BLaER1 (cell line): ENCODE data around the gene TRIM14.

Source experiments
- H3K27ac ChIP-seq: shearing (Covaris generic); formaldehyde crosslinking; 2 replicates; pipeline ENCODE4 v1.8.1; 2022
- H3K27me3 ChIP-seq: shearing (Covaris generic); formaldehyde crosslinking; 2 replicates; pipeline ENCODE4 v1.8.1; 2022
- H3K36me3 ChIP-seq: shearing (Covaris generic); formaldehyde crosslinking; 2 replicates; pipeline ENCODE4 v1.8.1; 2022
- H3K4me1 ChIP-seq: shearing (Covaris generic); formaldehyde crosslinking; 2 replicates; pipeline ENCODE4 v1.8.1; 2022
- H3K4me2 ChIP-seq: shearing (Covaris generic); formaldehyde crosslinking; 2 replicates; pipeline ENCODE4 v1.8.1; 2022
- H3K4me3 ChIP-seq: shearing (Covaris generic); formaldehyde crosslinking; 2 replicates; pipeline ENCODE4 v1.8.1; 2022
- H3K9ac ChIP-seq: shearing (Covaris generic); formaldehyde crosslinking; 2 replicates; pipeline ENCODE4 v1.8.1; 2022
- H3K9me3 ChIP-seq: shearing (Covaris generic); formaldehyde crosslinking; 2 replicates; pipeline ENCODE4 v1.8.1; 2022
- H4K20me1 ChIP-seq: shearing (Covaris generic); formaldehyde crosslinking; 2 replicates; pipeline ENCODE4 v1.8.1; 2022
- Cebpa-rat ChIP-seq: shearing (Covaris generic); IDR thresholded peaks from 2 replicates; pipeline ENCODE4 v1.8.1; 2022

The TRIM14 gene

GRCh38 chr9:98154678-98155077, 35.7 kb upstream of the TRIM14 start:
- no peaks in the 10 kb centered on the region for H3K4me1 ChIP-seq
- no peak for TF ChIP-seq Cebpa-rat
- H3K4me2 ChIP-seq, result no peak overlapping the region
- no peak overlapping the region for H3K9ac ChIP-seq
- H3K9me3 ChIP-seq, result no peaks in the 10 kb centered on the region
- no peak overlapping the region for H3K27ac ChIP-seq
- no peaks in the 10 kb centered on the region for H4K20me1 ChIP-seq
- H3K27me3 ChIP-seq, result no peaks in the 10 kb centered on the region
- no peaks in the 10 kb centered on the region for H3K36me3 ChIP-seq
- no peak overlapping the region for H3K4me3 ChIP-seq

DNA sequence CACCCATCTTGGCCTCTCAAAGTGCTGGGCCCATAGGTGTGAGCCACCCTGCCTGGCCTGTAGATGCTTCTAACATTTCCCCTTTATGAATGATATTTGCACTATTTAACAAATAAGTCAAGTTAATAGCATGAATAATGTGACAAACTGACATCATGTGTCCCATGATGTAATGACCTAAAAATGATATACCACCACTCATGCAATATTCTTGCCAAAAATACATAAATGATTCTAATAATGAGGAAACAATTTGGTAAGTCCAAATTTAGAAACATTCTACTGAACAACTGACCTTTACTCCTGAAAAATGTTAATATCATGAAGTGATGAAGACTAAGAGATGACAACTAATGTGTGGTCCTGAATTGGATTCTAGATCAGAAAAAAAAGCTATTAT, 33.5 kb upstream of the TRIM14 start:
- TF ChIP-seq Cebpa-rat, result no peak
- H3K9me3 ChIP-seq, result no peaks in the 10 kb centered on the region
- H3K36me3 ChIP-seq, result no peaks in the 10 kb centered on the region
- H3K27me3 ChIP-seq, result no peaks in the 10 kb centered on the region
- H3K4me3 ChIP-seq, result no peak overlapping the region
- no peak overlapping the region for H3K9ac ChIP-seq
- H3K27ac ChIP-seq, result no peak overlapping the region
- H3K4me2 ChIP-seq, result no peak overlapping the region
- H3K4me1 ChIP-seq, result no peaks in the 10 kb centered on the region
- no peaks in the 10 kb centered on the region for H4K20me1 ChIP-seq

DNA sequence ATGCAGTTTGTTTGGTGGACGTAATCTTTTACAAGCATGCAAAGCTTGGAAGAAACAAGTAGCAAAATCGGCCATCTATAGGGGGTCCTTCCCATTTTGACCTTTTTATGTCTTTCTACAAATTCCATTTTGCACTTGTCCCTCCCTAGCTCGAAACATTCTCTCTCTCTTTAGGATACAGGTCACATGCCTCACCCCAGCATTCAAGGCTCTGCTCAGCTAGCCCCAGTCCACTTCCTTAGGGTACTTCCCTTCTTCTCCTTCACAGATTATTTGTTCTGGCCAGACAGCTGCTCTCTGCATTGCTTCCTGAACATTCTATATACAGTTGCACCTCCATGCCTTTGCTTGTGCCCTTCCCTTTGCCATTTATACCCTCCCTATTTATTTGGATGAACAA, 31.7 kb upstream of the TRIM14 start:
- Histone ChIP-seq H3K4me1 (peaks cover 9% of the 10 kb centered on the region), H3K4me3 (no peak overlapping the region), H3K4me2 (no peak overlapping the region), H3K27me3 (no peaks in the 10 kb centered on the region), H3K9me3 (no peaks in the 10 kb centered on the region), H3K9ac (no peak overlapping the region), H3K36me3 (no peaks in the 10 kb centered on the region), H4K20me1 (no peaks in the 10 kb centered on the region), H3K27ac (no peak overlapping the region)
- no peak for TF ChIP-seq Cebpa-rat

GRCh38 chr9:98150164-98150563, 31.1 kb upstream of the TRIM14 start:
- H3K9ac ChIP-seq, result no peak overlapping the region
- peaks cover 10% of the 10 kb centered on the region for H3K4me1 ChIP-seq
- no peak for TF ChIP-seq Cebpa-rat
- H3K27me3 ChIP-seq, result no peaks in the 10 kb centered on the region
- no peaks in the 10 kb centered on the region for H3K36me3 ChIP-seq
- H3K4me3 ChIP-seq, result no peak overlapping the region
- no peaks in the 10 kb centered on the region for H3K9me3 ChIP-seq
- no peaks in the 10 kb centered on the region for H4K20me1 ChIP-seq
- H3K27ac ChIP-seq, result no peak overlapping the region
- H3K4me2 ChIP-seq, result no peak overlapping the region

DNA sequence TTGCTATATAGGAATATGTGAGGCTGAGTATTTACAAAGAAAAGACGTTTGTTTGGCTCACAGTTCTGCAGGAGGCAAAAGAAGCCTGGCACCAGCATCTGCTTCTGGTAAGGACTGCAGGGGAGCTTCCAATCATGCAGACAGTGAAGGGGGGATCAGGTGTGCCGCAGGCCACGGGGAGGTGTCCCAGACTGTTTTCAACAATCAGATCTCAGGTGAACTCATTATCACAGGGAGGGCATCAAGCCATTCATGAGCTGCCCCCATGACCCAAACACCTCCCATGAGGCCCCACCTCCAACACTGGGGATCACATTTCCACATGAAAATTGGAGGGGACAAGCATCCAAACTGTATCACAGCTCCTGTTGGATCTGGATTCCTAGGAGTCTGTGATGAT, 30.4 kb upstream of the TRIM14 start:
- no peaks in the 10 kb centered on the region for H3K9me3 ChIP-seq
- peaks cover 10% of the 10 kb centered on the region for H3K4me1 ChIP-seq
- no peak overlapping the region for H3K27ac ChIP-seq
- H4K20me1 ChIP-seq, result no peaks in the 10 kb centered on the region
- H3K9ac ChIP-seq, result no peak overlapping the region
- no peak overlapping the region for H3K4me2 ChIP-seq
- no peaks in the 10 kb centered on the region for H3K36me3 ChIP-seq
- H3K27me3 ChIP-seq, result no peaks in the 10 kb centered on the region
- H3K4me3 ChIP-seq, result no peak overlapping the region
- TF ChIP-seq Cebpa-rat, result no peak

DNA sequence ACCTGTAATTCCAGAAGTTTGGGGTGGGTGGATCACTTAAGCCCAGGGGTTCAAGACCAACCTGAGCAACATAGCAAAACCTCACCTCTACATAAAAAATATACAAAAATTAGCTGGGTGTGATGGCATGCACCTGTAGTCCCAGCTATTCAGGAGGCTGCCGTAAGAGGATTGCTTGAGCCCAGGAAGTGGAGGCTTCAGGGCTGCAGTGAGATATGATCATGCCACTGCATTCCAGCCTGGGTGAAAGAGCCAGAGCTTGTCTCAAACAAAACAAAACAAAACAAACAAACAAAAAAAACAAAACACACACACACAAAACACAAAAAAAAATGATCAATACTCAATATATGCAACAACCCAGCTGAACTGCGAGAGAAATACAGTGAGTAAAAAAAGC, 29.5 kb upstream of the TRIM14 start:
- Histone ChIP-seq H3K27me3 (no peaks in the 10 kb centered on the region), H3K4me1 (peaks cover 10% of the 10 kb centered on the region), H3K4me3 (no peak overlapping the region), H3K9ac (no peak overlapping the region), H3K36me3 (no peaks in the 10 kb centered on the region), H4K20me1 (no peaks in the 10 kb centered on the region), H3K9me3 (no peaks in the 10 kb centered on the region), H3K4me2 (no peak overlapping the region), H3K27ac (no peak overlapping the region)
- no peak for TF ChIP-seq Cebpa-rat

- Histone ChIP-seq H3K4me1 (peaks cover 10% of the 10 kb centered on the region), H3K9ac (no peak overlapping the region), H3K4me3 (no peak overlapping the region), H3K27me3 (no peaks in the 10 kb centered on the region), H3K9me3 (no peaks in the 10 kb centered on the region), H3K36me3 (no peaks in the 10 kb centered on the region), H4K20me1 (no peaks in the 10 kb centered on the region), H3K27ac (no peak overlapping the region), H3K4me2 (no peak overlapping the region)
- no peak for TF ChIP-seq Cebpa-rat
Measured at GRCh38 chr9:98147582-98147981, 28.6 kb upstream of the TRIM14 start.

DNA sequence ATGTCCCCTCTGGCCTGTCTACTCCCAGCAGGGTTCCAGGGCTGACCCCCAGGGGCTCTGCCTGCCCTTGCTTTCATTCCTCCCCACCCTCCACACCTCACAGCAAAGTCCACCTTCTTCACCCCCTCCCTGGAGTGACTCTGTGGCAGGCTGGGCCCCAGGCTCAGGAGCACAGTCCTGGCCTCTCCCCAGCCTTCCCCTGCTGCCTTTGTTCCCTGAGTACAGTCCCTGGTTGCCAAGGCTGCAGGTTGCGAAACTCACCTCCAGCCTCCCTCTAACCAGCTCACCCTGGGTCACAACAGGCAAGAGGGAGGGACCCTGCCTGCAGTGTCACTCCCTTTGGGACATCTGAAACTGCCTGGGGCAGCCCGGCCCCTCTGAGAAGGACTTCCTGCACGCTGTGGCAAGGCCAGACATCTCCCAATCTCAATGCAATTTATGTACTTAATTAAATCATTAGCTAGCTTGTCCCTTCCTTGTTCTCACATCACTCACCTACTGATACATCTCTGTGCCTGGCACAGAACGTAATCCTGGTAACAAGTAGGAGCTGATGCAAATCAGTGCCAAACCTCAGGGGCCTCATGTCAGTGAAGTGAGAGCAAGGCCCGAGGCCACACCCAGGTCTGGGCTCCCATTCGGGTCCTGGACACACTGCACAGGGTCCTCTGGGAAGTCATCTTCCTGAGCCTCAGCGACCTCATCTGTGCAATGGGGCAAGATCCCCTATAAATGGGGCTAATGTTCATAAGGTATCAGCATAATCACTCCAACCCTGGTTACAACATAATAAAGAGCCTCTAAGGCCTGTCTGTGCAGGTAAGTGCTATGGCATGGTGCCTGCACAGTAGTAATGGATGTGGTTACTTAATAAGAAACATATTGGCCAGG, 27.3 kb upstream of the TRIM14 start:
- peak overlapping the region; percentile 43; the same call in 1 of the 2 replicates for H3K27ac ChIP-seq
- peak overlapping the region; percentile 38; the same call in 1 of the 2 replicates for H3K9ac ChIP-seq
- H3K4me1 ChIP-seq, result peaks cover 10% of the 10 kb centered on the region
- peak; percentile 77 for TF ChIP-seq Cebpa-rat
- H3K4me2 ChIP-seq, result peak overlapping the region; percentile 37
- no peaks in the 10 kb centered on the region for H3K27me3 ChIP-seq
- H3K9me3 ChIP-seq, result no peaks in the 10 kb centered on the region
- no peak overlapping the region for H3K4me3 ChIP-seq
- no peaks in the 10 kb centered on the region for H3K36me3 ChIP-seq
- H4K20me1 ChIP-seq, result no peaks in the 10 kb centered on the region

GRCh38 chr9:98144631-98145030, 25.6 kb upstream of the TRIM14 start:
- H3K36me3 ChIP-seq, result no peaks in the 10 kb centered on the region
- H3K27me3 ChIP-seq, result no peaks in the 10 kb centered on the region
- H3K27ac ChIP-seq, result no peak overlapping the region
- no peak overlapping the region for H3K9ac ChIP-seq
- peaks cover 10% of the 10 kb centered on the region for H3K4me1 ChIP-seq
- TF ChIP-seq Cebpa-rat, result no peak
- H3K4me3 ChIP-seq, result no peak overlapping the region
- no peaks in the 10 kb centered on the region for H3K9me3 ChIP-seq
- no peaks in the 10 kb centered on the region for H4K20me1 ChIP-seq
- H3K4me2 ChIP-seq, result no peak overlapping the region

- H3K4me2 ChIP-seq, result no peak overlapping the region
- no peak overlapping the region for H3K27ac ChIP-seq
- TF ChIP-seq Cebpa-rat, result no peak
- H4K20me1 ChIP-seq, result no peaks in the 10 kb centered on the region
- H3K4me3 ChIP-seq, result no peak overlapping the region
- peaks cover 10% of the 10 kb centered on the region for H3K4me1 ChIP-seq
- no peaks in the 10 kb centered on the region for H3K36me3 ChIP-seq
- H3K9me3 ChIP-seq, result no peaks in the 10 kb centered on the region
- H3K9ac ChIP-seq, result no peak overlapping the region
- no peaks in the 10 kb centered on the region for H3K27me3 ChIP-seq
Measured at GRCh38 chr9:98144076-98144475, 25.1 kb upstream of the TRIM14 start.
